Measurements from ENCODE around the gene APBA1.

The APBA1 gene

GRCh38 chr9:69429281-69429680 lies 242.9 kb downstream of the APBA1 start:
- Histone ChIP-seq H3K4me3 (ENCODE audit: insufficient read depth, low read length, poor library complexity, severe bottlenecking) (no peak overlapping the region), H3K79me2 (ENCODE audit: insufficient read depth, low read length) (no peaks in the 10 kb centered on the region), H4K20me1 (ENCODE audit: low read depth, low read length) (no peaks in the 10 kb centered on the region), H2AFZ (ENCODE audit: low read depth, low read length, severe bottlenecking) (no peak overlapping the region), H3K27ac (ENCODE audit: low read depth, low read length) (no peak overlapping the region), H3K4me2 (ENCODE audit: low read depth, low read length, poor library complexity, severe bottlenecking) (no peak overlapping the region), H3K9me3 (ENCODE audit: insufficient read depth, low read length) (no peaks in the 10 kb centered on the region), H3K9ac (ENCODE audit: low read length) (no peak overlapping the region), H3K36me3 (ENCODE audit: low read length) (no peaks in the 10 kb centered on the region), H3F3A (ENCODE audit: insufficient read depth) (no peaks in the 10 kb centered on the region), H3K27me3 (ENCODE audit: low read length) (no peaks in the 10 kb centered on the region), H3K9me2 (replicated peaks; ENCODE audit: insufficient read depth, low read length) (no peaks in the 10 kb centered on the region)
- TF ChIP-seq CTCF (IDR thresholded peaks at IDR 0.05; ENCODE audit: insufficient read depth, low read length, poor library complexity, severe bottlenecking) (no peak), EZH2phosphoT487 (conservative IDR thresholded peaks at IDR 0.05; ENCODE audit: low read length) (no peak)

GRCh38 chr9:69428017-69428785 lies 244.0 kb downstream of the APBA1 start:
- no peaks in the 10 kb centered on the region for H3F3A ChIP-seq (ENCODE audit: insufficient read depth)
- TF ChIP-seq CTCF (IDR thresholded peaks at IDR 0.05; ENCODE audit: insufficient read depth, low read length, poor library complexity, severe bottlenecking), result no peak
- TF ChIP-seq EZH2phosphoT487 (conservative IDR thresholded peaks at IDR 0.05; ENCODE audit: low read length), result no peak
- H3K27ac ChIP-seq (ENCODE audit: low read depth, low read length), result no peak overlapping the region
- H3K27me3 ChIP-seq (ENCODE audit: low read length), result no peaks in the 10 kb centered on the region
- no peak overlapping the region for H3K9ac ChIP-seq (ENCODE audit: low read length)
- H3K79me2 ChIP-seq (ENCODE audit: insufficient read depth, low read length), result no peaks in the 10 kb centered on the region
- H3K9me2 ChIP-seq (replicated peaks; ENCODE audit: insufficient read depth, low read length), result no peaks in the 10 kb centered on the region
- H4K20me1 ChIP-seq (ENCODE audit: low read depth, low read length), result no peaks in the 10 kb centered on the region
- no peak overlapping the region for H2AFZ ChIP-seq (ENCODE audit: low read depth, low read length, severe bottlenecking)
- H3K36me3 ChIP-seq (ENCODE audit: low read length), result no peaks in the 10 kb centered on the region
- H3K4me3 ChIP-seq (ENCODE audit: insufficient read depth, low read length, poor library complexity, severe bottlenecking), result no peak overlapping the region
- no peaks in the 10 kb centered on the region for H3K9me3 ChIP-seq (ENCODE audit: insufficient read depth, low read length)
- no peak overlapping the region for H3K4me2 ChIP-seq (ENCODE audit: low read depth, low read length, poor library complexity, severe bottlenecking)

GRCh38 chr9:69427286-69427685 lies 244.9 kb downstream of the APBA1 start:
- Histone ChIP-seq H3K79me2 (ENCODE audit: insufficient read depth, low read length) (no peaks in the 10 kb centered on the region), H3K9me3 (ENCODE audit: insufficient read depth, low read length) (no peaks in the 10 kb centered on the region), H2AFZ (ENCODE audit: low read depth, low read length, severe bottlenecking) (no peak overlapping the region), H4K20me1 (ENCODE audit: low read depth, low read length) (no peaks in the 10 kb centered on the region), H3F3A (ENCODE audit: insufficient read depth) (no peaks in the 10 kb centered on the region), H3K4me3 (ENCODE audit: insufficient read depth, low read length, poor library complexity, severe bottlenecking) (no peak overlapping the region), H3K36me3 (ENCODE audit: low read length) (no peaks in the 10 kb centered on the region), H3K9ac (ENCODE audit: low read length) (no peak overlapping the region), H3K27ac (ENCODE audit: low read depth, low read length) (no peak overlapping the region), H3K27me3 (ENCODE audit: low read length) (no peaks in the 10 kb centered on the region), H3K9me2 (replicated peaks; ENCODE audit: insufficient read depth, low read length) (no peaks in the 10 kb centered on the region), H3K4me2 (ENCODE audit: low read depth, low read length, poor library complexity, severe bottlenecking) (no peak overlapping the region)
- TF ChIP-seq CTCF (IDR thresholded peaks at IDR 0.05; ENCODE audit: insufficient read depth, low read length, poor library complexity, severe bottlenecking) (no peak), EZH2phosphoT487 (conservative IDR thresholded peaks at IDR 0.05; ENCODE audit: low read length) (no peak)

Data from SU-DHL-6 (cell line).